Activated CD4-positive, alpha-beta T cell treated with anti-CD3 and anti-CD28 coated beads for 48 hours (primary cell): Measurements from ENCODE around the gene THSD7B.
"Not testable (repeated sequence)": the region's sequence is repeated elsewhere in the genome, so short reads cannot be mapped to it uniquely, and the experiment has no call there.

Source experiments
- DNase-seq: peaks from one replicate; pipeline ENCODE4 v3.0.0-alpha.2; 2020

The THSD7B gene

DNA sequence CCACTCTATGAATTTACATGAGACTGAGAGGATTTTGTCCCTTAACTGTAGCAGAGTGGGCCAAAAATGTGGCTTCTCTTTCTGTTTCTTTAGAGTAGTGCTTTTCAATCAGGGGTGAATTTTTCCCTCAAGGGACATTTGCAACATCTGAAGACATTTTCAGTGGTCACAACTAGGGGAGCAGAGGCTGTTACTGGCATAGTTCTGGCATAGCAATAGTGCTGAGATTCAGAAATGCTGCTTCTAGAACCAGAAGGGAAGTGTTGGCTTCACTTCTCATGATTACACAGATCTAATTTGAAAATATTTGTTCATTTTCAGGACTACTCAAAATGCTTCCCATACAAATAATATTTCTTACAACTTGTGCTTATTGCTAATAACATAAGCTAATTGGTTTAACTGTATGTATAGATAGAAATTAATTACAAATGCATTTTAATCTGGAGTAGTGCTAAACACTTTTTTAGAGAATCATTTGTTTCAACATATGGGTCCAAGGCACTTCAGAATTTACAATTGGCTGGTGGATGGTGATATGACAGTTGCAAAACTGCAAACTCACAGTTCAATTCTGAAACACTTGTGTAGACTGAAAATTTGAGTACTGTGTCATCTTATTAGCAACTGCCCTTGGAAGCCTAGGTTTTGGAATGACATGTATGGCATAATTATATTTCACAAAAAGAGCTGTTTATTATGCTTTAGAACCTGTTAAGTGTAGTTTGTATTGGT is 526.7 kb downstream of the THSD7B start:
- no peak for DNase-seq

DNA sequence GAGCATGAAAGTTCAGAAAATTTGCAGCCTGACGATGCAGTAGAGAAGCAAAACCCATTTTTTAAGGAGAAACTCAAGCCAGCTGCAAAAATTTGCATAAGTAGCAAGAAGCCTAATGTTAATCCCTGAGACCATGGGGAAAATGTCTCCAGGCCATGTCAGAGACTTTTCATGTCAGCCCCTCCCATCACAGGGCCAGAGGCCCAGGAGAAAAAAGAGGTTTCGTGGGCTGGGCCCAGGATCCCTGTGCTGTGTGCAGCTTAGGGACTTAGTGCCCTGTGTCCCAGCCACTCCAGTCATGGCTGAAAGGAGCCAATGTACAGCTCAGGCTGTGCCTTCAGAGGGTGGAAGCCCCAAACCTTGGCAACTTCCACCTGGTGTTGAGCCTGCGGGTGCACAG is 533.0 kb downstream of the THSD7B start:
- DNase-seq, result no peak

- no peak for DNase-seq
Measured at GRCh38 chr2:137300987-137301386, 535.6 kb downstream of the THSD7B start.

GRCh38 chr2:137302957-137303356 is 537.6 kb downstream of the THSD7B start:
- DNase-seq, result no peak

DNA sequence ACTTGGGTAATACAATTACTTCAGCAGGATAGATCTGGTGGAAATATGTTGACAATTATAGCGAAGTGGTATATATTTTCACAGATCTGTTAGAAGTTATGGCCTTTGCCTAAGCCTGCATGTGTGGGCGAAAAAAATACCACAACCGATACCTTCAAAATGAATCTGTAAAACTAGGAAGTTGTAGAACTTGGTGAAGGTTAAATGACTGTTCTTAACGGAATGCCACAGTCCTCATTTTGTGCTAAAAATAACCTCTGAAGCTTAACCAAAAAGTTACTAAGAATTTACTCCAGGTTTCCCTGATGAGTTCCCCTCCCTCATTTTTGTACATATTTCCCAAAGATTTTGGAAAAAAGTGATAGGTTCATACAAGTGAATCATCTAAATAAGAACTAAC is 550.7 kb downstream of the THSD7B start:
- DNase-seq, result no peak

- DNase-seq, result no peak
Measured at GRCh38 chr2:137321566-137321965, 556.2 kb downstream of the THSD7B start.

- not testable (repeated sequence) for DNase-seq
Measured at GRCh38 chr2:137331562-137331961, 566.2 kb downstream of the THSD7B start.

DNA sequence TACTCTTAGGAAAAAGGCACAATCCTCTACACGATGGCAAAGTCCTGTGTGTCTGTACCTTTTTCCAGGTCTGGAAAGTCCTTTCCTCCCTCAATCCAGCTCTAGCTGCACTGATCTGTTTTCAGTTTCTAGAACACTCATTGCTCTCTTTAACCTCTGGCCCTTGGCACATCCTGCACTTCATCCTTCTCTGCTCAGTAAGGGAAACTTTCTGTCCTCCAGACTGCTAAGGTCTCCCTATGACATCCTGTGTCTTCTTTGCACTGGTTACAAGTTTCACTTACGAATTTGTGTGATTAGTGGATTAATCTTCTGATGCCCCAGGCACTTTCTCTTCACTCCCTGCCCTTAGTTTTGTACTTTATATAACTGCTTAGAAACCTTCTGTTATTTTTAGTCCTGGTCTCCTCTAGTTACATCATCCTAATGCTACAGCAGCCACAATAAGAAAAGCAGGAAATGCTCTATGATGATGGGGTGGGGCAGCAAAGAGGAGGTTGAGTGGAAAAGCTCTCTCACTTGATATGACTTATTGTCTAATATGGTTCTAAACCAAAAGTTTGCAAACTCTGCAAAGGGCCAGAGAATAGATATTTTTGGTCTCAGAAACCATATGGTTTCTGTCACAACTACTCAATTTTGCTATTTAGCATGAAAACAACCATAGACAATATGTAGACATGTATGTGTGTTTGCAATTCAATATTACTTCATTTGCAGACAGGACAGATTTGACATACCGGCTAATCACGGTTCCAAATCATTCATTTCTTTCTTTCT is 568.2 kb downstream of the THSD7B start:
- no peak for DNase-seq

DNA sequence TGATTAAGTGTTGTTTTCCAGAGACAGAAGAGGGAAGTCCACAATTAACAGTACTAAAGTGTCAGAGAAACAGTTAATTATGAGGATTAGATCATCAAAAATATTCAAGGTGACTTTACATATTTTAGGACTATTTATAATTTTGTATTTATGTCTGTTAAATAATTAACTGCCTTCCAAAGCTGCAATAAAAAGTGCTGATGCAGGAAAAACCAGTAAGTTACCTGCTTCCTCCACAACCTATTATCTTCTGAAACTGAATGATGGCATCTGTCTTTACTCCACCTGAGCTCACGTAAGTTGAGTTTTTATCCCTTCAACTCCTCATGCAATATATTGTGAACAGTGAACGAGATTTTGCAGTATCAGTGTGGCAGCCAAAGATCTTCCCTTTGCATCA is 570.7 kb downstream of the THSD7B start:
- DNase-seq, result no peak

DNA sequence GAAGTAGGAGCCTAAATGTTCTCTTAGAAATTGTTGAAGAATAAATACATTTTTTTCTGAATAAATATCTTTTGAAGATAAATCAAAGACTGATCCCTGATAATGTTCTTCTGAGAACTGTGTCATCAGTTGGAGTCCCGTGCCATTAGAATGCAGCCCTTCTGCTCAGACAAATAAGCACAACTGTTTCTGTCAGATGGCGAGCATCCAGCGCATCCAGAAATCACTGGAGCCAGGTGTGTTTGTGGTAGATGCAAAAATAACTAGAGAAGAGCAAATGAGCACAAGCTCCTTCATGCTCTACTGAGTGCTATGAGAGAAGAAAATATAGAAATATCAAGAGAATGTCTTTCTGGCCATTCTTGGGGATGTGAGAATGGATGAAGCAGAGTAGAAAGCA is 573.7 kb downstream of the THSD7B start:
- DNase-seq, result no peak

GRCh38 chr2:137345994-137346393 is 580.6 kb downstream of the THSD7B start:
- no peak for DNase-seq

GRCh38 chr2:137348301-137348700 is 583.0 kb downstream of the THSD7B start:
- no peak for DNase-seq

GRCh38 chr2:137357634-137358033 is 592.3 kb downstream of the THSD7B start:
- DNase-seq, result no peak

DNA sequence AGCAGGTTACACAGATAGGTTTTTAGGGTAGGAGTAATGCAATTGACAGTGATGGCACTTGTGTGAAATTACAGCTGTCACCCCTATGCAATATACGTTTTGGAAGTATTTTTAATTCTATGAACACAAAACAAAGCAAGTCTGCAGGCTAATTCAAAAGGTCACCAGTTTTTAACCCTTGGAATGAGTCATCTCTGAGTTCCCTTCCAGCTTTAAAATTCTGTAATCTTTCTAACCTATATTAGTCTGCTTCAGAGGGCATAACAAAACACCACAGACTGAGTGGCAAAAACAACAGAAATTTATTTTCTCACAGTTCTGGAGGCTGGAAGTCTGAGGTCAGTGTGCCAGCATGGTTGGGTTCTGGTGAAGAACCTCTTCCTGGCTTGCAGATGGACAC is 602.0 kb downstream of the THSD7B start:
- DNase-seq, result no peak

DNA sequence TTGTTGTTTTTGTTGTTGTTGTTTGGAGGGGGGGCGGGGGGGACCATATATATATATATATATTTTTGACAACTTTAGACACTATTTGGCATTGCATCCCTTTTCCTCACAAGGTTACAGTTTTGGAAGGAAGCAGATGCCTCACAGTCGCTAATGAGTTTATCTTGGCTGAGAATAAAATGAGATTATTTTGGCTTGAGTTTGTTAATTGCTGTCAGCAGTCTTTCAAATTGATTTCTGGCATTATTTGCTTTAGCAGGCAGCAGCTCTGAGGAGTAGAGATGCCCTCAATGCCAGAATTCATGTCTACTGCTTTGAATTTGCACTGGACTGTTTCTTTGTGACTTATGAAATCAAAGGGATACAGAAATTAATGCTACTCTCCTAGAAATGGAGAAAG is 603.8 kb downstream of the THSD7B start:
- no peak for DNase-seq

DNA sequence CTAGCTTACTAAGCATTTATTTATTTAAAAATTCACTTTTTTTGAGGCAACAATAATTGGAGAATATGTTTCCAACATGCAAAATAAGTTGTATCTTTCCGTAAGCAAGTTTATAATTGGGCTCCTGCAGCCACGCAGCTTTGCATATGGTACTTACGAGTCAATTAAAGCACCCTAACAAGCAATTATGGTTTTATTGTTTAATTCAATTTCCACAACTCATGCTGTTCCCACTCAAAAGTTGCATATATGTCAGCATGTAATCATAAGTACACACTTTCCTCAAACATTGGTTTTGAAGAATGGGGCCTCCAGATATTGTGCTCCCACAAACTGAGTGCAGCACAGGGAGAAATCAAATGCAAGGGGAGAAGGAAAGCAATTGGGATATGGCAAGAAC is 613.8 kb downstream of the THSD7B start:
- DNase-seq, result no peak

DNA sequence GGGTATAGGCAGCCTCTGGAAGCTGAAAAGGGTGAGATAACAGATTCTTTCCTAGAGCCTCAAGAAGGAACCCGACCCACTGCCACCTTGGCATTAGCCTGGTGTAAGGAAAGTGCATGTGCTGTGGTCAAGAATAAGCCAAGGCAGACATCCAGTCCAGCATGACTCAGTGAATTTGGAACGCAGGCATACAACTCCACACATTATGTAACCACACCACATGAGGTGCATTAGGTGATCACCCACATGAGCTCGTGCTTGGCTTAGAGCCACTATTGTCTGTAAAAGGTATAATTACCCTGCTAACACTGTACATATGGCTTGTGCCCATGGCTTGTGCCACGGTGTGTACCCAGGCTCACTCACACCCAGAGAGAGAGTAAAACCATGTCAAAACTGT is 615.3 kb downstream of the THSD7B start:
- no peak for DNase-seq

DNA sequence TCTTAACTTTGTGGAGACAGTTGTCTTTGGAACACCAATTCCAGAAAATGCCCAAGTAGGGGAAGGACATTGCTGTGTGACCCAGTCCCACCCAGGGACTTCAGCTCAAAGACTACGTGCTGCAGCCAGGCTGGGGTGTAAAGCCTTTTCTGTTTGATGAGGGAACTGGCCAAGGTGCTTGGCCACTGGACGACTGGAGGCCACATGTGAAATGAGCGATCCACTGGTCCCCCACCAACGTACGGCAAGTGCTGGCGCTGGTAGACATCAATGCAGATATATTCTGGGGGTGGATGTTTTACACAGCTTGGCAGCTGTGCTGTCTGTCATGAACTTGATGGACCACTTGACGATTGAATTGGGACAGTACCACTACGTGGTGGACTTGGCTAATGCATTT is 616.4 kb downstream of the THSD7B start:
- no peak for DNase-seq

DNA sequence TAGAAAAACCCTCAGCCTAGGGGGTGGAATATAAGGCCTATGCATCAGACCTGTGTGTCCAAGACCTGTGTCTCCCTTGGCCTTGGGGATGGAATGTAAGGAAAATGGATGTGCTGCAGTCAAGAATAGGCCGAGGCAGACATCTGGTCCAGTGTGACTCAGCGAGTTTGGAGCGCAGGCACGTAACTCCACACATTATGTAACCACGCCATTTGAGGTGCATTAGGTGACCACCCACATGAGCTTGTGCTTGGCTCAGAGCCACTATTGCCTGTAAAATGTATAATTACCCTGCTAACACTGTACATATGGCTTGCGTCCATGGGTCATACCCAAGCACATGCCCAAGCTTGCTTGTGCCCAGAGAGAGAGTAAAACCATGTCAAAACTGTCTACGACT is 618.0 kb downstream of the THSD7B start:
- no peak for DNase-seq

- no peak for DNase-seq
Measured at GRCh38 chr2:137387044-137387443, 621.7 kb downstream of the THSD7B start.

- no peak for DNase-seq
Measured at GRCh38 chr2:137405496-137405895, 640.2 kb downstream of the THSD7B start.

DNA sequence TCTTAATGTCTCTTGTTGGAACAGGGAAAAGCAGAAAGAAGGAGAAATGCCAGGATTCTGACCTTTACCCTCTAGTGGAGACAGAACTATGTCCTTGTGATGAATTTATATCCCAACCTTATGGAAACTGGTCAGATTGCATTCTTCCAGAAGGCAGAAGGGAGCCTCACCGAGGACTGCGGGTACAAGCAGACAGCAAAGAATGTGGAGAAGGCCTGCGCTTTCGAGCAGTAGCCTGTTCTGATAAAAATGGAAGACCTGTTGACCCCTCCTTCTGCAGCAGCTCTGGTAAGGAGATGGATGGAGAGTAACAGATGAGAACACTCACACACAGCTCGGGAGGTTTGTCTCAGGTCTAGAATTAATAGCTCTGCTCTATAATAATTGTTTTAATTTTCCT is 646.2 kb downstream of the THSD7B start:
- DNase-seq, result no peak

DNA sequence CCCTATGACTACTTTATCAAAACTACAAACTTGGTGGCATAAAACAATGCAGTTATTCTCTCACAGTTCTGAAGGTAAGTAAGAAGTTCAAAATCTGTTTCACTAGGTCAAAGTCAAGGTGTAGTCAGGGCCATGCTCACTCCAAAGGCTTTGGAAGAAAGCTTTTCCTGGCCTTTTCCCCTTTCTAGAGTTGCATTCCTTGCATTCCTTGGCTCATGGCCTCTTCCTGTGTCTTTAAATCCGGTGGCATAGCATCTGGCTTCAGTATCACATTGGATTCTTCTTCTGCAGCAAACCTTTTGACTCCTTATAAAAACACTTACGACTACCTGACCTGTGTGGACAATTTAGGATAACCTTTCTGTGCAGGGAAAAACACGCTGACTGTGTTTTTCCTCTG is 655.4 kb downstream of the THSD7B start:
- DNase-seq, result no peak

DNA sequence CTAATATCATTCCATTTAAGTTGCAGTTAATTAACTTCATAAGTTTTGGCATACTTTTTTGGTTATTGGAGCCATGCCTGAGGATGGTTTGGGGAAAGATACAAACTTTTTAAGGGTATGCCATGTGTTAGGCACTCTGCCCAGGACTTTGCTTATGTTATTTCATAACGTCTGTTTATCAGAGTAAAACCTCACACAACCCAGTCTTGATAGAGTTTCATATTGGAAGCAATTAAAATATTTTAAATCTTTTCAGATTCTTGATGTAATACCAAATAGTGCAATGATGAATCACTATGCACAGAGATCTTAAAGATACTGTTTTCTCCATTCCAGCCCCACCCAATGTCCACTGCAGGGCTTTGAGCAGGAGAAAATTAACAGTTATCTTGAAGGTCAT is 669.8 kb downstream of the THSD7B start:
- DNase-seq, result no peak

GRCh38 chr2:137437386-137437785 is 672.0 kb downstream of the THSD7B start:
- no peak for DNase-seq
